HepG2 (cell line): Measurements from ENCODE around the gene PSEN2. TPM values are rescaled to one million over a fixed set of nuclear protein-coding genes. Genes with fewer than 3 reads are reported as not detected.

ENCODE experiments used
- ATAC-seq: fragments of 200-7000 bp; cut with Tn5 transposase; 3 replicates; pipeline ENCODE4 v1.9.1; 2020; ENCODE audit warnings: mild to moderate bottlenecking, moderate library complexity
- BruUV-seq: library from RNA; stranded (reverse); fragments of 400-500 nt; replicated peaks from 2 replicates; lab custom pipeline; 2021; lab: Mats Ljungman, UMichigan
- CTCF ChIA-PET: fragments of 300-600 bp; formaldehyde crosslinking; extraction: SDS; loops from one replicate; lab custom pipeline; 2021; ENCODE audit warnings: low total read pairs, inconsistent platforms, low intra/inter-chr PET ratio; lab: Yijun Ruan, JAX
- POLR2A ChIA-PET: fragments of 350-600 bp; sonication (Branson Sonifier 250); formaldehyde crosslinking; loops from one replicate; lab custom pipeline; 2020; ENCODE audit warnings: antibody characterized with exemption, inconsistent platforms; lab: Yijun Ruan, JAX
- DNase-seq: peaks from one replicate; pipeline ENCODE4 v3.0.0-alpha.2; 2015; ENCODE audit warnings: low spot score
- FAIRE-seq: peaks from 3 replicates; lab custom pipeline; 2011; peaks lifted over from hg19 to GRCh38; lab: Jason Lieb, UNC
- H2AFZ ChIP-seq: one replicate; pipeline ENCODE4 v1.6.1; 2011; ENCODE audit warnings: low read length, inconsistent platforms
- H3K27ac ChIP-seq: fragments of 300-600 bp; 3 replicates; pipeline ENCODE4 v1.8.0; 2011; ENCODE audit warnings: mixed run types, mild to moderate bottlenecking, mixed read lengths, low read length, inconsistent platforms; ENCODE audit not compliant: insufficient read depth; ENCODE audit errors: extremely low read length
- H3K27me3 ChIP-seq, 2 experiments: fragments of 200-600 bp in 1 of 2; 2 replicates in 1 of 2; 3 replicates in 1 of 2; pipeline versions ENCODE4 v1.6.0 to v1.8.0; 2011; ENCODE audit warnings: low read length in 2 of 2, mild to moderate bottlenecking in 2 of 2, moderate library complexity in 2 of 2, inconsistent platforms in 1 of 2; ENCODE audit not compliant: insufficient read depth in 2 of 2, control insufficient read depth in 1 of 2
- H3K36me3 ChIP-seq, 2 experiments: fragments of 200-600 bp in 1 of 2; replicated peaks in 1 of 2; 2 replicates in 1 of 2; 3 replicates in 1 of 2; pipeline versions ENCODE4 v1.5.1 to v1.8.0; 2011; ENCODE audit warnings: low read length in 2 of 2, inconsistent platforms in 1 of 2; ENCODE audit not compliant: insufficient read depth in 2 of 2, control insufficient read depth in 1 of 2
- H3K4me1 ChIP-seq: 2 replicates; pipeline ENCODE4 v1.5.1; 2012; ENCODE audit warnings: low read length, inconsistent platforms; ENCODE audit not compliant: insufficient read depth
- H3K4me2 ChIP-seq: 2 replicates; pipeline ENCODE4 v1.6.0; 2011; ENCODE audit warnings: low read depth, low read length, inconsistent platforms
- H3K4me3 ChIP-seq, 3 experiments: fragments of 200-600 bp in 1 of 3; sonication (generic), shearing (Covaris generic) in 1 of 3; replicated peaks in 1 of 3; 2 replicates each; pipeline ENCODE4 v1.5.1; 2011 to 2016; ENCODE audit warnings: low read length in 3 of 3, inconsistent platforms in 2 of 3, low read depth in 2 of 3, mild to moderate bottlenecking in 2 of 3, control low read depth in 1 of 3, mixed read lengths in 1 of 3; ENCODE audit not compliant: insufficient read depth in 1 of 3
- H3K79me2 ChIP-seq: one replicate; pipeline ENCODE4 v1.6.1; 2011; ENCODE audit warnings: low read length, inconsistent platforms; ENCODE audit not compliant: insufficient read depth
- H3K9ac ChIP-seq: 2 replicates; pipeline ENCODE4 v1.6.0; 2011; ENCODE audit warnings: mild to moderate bottlenecking, low read depth, low read length, inconsistent platforms; ENCODE audit not compliant: insufficient read depth
- H3K9me3 ChIP-seq: 2 replicates; pipeline ENCODE4 v1.5.1; 2012; ENCODE audit warnings: mild to moderate bottlenecking, low read length
- H4K20me1 ChIP-seq: 2 replicates; pipeline ENCODE4 v1.6.0; 2011; ENCODE audit warnings: inconsistent platforms, mild to moderate bottlenecking, low read length, moderate library complexity; ENCODE audit not compliant: insufficient read depth
- EED ChIP-seq: sonication (generic); formaldehyde crosslinking; IDR thresholded peaks from 2 replicates; pipeline ENCODE4 v1.5.0; 2020; ENCODE audit warnings: mild to moderate bottlenecking, missing genetic modification reagents
- FIP1L1 ChIP-seq: fragments of 200-400 bp; formaldehyde crosslinking; IDR thresholded peaks from 2 replicates; pipeline ENCODE4 v1.6.1; 2018; ENCODE audit warnings: low read depth, mild to moderate bottlenecking, low read length, moderate library complexity, borderline replicate concordance; ENCODE audit not compliant: insufficient read depth
- KLF15 ChIP-seq: sonication (generic); formaldehyde crosslinking; IDR thresholded peaks from 2 replicates; pipeline ENCODE4 v1.8.1; 2023; ENCODE audit warnings: borderline replicate concordance, mild to moderate bottlenecking, inconsistent platforms, missing genetic modification reagents, mixed read lengths
- NFIC ChIP-seq: IDR thresholded peaks from 2 replicates; pipeline ENCODE4 v1.6.1; 2012; ENCODE audit warnings: mild to moderate bottlenecking, low read length, inconsistent platforms
- RFXAP ChIP-seq: sonication (generic); formaldehyde crosslinking; IDR thresholded peaks from 2 replicates; pipeline ENCODE4 v1.4.0; 2020; ENCODE audit warnings: missing genetic modification reagents, borderline replicate concordance
- SYNCRIP ChIP-seq: fragments of 200-400 bp; formaldehyde crosslinking; IDR thresholded peaks from 2 replicates; pipeline ENCODE4 v1.6.1; 2018; ENCODE audit warnings: mild to moderate bottlenecking, low read depth, low read length; ENCODE audit not compliant: insufficient read depth
- TMF1 ChIP-seq: sonication (generic); formaldehyde crosslinking; IDR thresholded peaks from 2 replicates; pipeline ENCODE4 v1.8.1; 2022; ENCODE audit warnings: low read depth, missing genetic modification reagents
- ZFX ChIP-seq: sonication (generic); formaldehyde crosslinking; IDR thresholded peaks from 2 replicates; pipeline ENCODE4 v1.4.0; 2020; ENCODE audit warnings: mild to moderate bottlenecking, low read depth, missing genetic modification reagents, moderate library complexity
- ZNF563 ChIP-seq: sonication (generic); formaldehyde crosslinking; IDR thresholded peaks from 2 replicates; pipeline ENCODE4 v1.8.0; 2022; ENCODE audit warnings: mild to moderate bottlenecking, moderate library complexity, missing genetic modification reagents
- ZNF616 ChIP-seq: sonication (generic); formaldehyde crosslinking; IDR thresholded peaks from 2 replicates; pipeline ENCODE4 v1.5.0; 2020; ENCODE audit warnings: low read depth, mild to moderate bottlenecking, missing genetic modification reagents
- ZNF670 ChIP-seq: sonication (generic); formaldehyde crosslinking; IDR thresholded peaks from 2 replicates; pipeline ENCODE4 v1.8.0; 2022; ENCODE audit warnings: mild to moderate bottlenecking, missing genetic modification reagents, borderline replicate concordance
- WGBS: methylation state at CpG from one replicate; pipeline ENCODE4 v1.1.6; 2017; ENCODE audit warnings: low lambda C conversion rate; 5-methylcytosine and 5-hydroxymethylcytosine counted together
- in situ Hi-C: cut with HindIII; loops from 2 replicates; pipeline ENCODE4 v1.10.0; 2017; ENCODE audit warnings: low pct_unique_long_range_greater_than_20kb; ENCODE audit not compliant: extremely low pct_ligation_motif_present
- intact Hi-C: fragments of 100-400 bp; cut with micrococcal nuclease; formaldehyde crosslinking; loops from one replicate; pipeline ENCODE4 v1.10.0; 2022; ENCODE audit not compliant: unreplicated experiment
- polyA plus RNA-seq, 8 experiments: library from polyadenylated mRNA; depleted of rRNA in 3 of 8; stranded (reverse) in 7 of 8; unstranded in 1 of 8; fragments of >200 nt; fragmentation: Illumina TruSeq in 4 of 8; extraction: Trizol in 4 of 8; gene quantifications; 2 replicates each; pipeline versions ENCODE4 v1.2.1 to v1.2.3, GENCODE V29; 2011 to 2016; ENCODE audit warnings: low read depth in 4 of 8, missing spikeins in 1 of 8, mixed read lengths in 1 of 8; ENCODE audit not compliant: insufficient read depth in 1 of 8
- total RNA-seq, 5 experiments: library from RNA; depleted of rRNA; stranded (reverse); fragments of >200 nt; fragmentation: Illumina TruSeq; extraction: Trizol; gene quantifications; 2 replicates each; pipeline ENCODE4 v1.2.3, GENCODE V29; 2016; ENCODE audit warnings: low read depth in 1 of 5
- TF ChIP-seq, protein P1 (sequence below): sonication (generic); formaldehyde crosslinking; IDR thresholded peaks from 2 replicates; pipeline ENCODE4 v1.8.0; 2022; ENCODE audit warnings: missing genetic modification reagents, mild to moderate bottlenecking, borderline replicate concordance
- TF ChIP-seq, protein P2 (sequence below): sonication (generic); formaldehyde crosslinking; IDR thresholded peaks from 2 replicates; pipeline ENCODE4 v1.8.0; 2022; ENCODE audit warnings: mild to moderate bottlenecking, missing genetic modification reagents, borderline replicate concordance
- TF ChIP-seq, protein P3 (sequence below): IDR thresholded peaks from 2 replicates; pipeline ENCODE4 v1.6.1; 2016; ENCODE audit warnings: control low read depth
- TF ChIP-seq, protein P4 (sequence below): sonication (generic); formaldehyde crosslinking; IDR thresholded peaks from 2 replicates; pipeline ENCODE4 v1.5.0; 2020; ENCODE audit warnings: mild to moderate bottlenecking, missing genetic modification reagents

The PSEN2 gene
- total and polyA plus RNA-seq, 2 of the 13 experiments (the other 11 are each of a cell fraction or from before 2014, with no cell fraction given): 5.9 to 13.1 TPM

DNA sequence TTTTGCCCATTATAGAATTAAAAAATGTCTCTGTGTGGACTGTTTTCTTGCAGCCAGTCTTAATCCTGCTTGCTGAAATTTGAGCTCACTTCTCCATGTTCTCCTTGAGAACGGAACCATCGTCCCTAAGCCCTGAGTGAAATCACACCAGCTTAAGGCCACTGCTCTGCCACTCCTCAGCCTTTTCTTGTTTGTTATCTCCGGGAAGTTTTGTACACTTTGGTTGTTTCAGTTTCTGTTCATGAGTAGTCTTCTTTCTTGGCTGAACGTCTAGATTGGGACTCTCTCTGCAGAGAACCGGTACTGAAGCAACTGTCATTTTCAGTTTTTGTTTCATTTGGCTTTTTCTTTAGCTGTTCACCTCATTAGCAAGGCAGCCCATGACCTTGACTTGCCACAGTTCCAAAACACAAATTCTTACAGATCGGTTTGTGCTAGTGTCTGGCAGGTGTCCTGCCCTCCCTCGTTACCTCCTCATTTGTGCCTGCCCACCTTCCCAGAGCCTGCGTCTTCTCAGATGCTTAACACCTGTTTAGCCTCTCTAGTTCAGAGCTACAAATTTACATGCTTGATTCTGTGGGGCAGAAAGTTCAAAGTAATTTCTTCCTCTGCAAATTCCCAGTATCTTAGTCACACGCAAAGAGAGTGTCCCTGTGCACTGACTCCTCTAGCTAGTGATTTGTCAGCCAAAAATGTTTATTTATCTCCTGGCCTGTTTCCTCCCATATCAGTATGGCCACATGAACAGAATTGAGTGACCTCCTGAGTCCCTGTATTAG is 12.4 kb downstream of the PSEN2 start (continued):
- TF ChIP-seq, protein P1, sequence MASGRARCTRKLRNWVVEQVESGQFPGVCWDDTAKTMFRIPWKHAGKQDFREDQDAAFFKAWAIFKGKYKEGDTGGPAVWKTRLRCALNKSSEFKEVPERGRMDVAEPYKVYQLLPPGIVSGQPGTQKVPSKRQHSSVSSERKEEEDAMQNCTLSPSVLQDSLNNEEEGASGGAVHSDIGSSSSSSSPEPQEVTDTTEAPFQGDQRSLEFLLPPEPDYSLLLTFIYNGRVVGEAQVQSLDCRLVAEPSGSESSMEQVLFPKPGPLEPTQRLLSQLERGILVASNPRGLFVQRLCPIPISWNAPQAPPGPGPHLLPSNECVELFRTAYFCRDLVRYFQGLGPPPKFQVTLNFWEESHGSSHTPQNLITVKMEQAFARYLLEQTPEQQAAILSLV (CRISPR knock-in tag): no peak
- TF ChIP-seq, protein P2, sequence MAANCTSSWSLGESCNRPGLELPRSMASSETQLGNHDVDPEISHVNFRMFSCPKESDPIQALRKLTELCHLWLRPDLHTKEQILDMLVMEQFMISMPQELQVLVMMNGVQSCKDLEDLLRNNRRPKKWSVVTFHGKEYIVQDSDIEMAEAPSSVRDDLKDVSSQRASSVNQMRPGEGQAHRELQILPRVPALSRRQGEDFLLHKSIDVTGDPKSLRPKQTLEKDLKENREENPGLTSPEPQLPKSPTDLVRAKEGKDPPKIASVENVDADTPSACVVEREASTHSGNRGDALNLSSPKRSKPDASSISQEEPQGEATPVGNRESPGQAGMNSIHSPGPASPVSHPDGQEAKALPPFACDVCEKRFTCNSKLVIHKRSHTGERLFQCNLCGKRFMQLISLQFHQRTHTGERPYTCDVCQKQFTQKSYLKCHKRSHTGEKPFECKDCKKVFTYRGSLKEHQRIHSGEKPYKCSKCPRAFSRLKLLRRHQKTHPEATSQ (CRISPR knock-in tag): no peak
- TF ChIP-seq ZNF616 (no peak), FIP1L1 (no peak), EED (CRISPR knock-in tag) (no peak), RFXAP (CRISPR knock-in tag) (no peak), TMF1 (CRISPR knock-in tag) (no peak), SYNCRIP (no peak)

DNA sequence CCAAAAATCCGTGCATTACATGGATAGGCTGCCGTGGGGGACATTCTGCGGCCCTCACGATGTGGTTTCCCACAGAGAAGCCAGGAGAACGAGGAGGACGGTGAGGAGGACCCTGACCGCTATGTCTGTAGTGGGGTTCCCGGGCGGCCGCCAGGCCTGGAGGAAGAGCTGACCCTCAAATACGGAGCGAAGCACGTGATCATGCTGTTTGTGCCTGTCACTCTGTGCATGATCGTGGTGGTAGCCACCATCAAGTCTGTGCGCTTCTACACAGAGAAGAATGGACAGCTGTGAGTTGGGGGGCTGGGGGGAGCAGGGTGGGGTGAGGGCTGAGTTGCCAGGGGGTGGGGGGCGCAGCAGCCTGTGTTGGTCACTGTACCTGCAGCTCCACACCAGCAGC is 13.2 kb downstream of the PSEN2 start:
- DNase-seq: no peak
- WGBS: 99% methylated on average over 15 of the region's 16 CpGs
- Histone ChIP-seq H3K4me1 (no peaks in the 10 kb centered on the region), H3K27ac (no peak overlapping the region), H3K79me2 (no peaks in the 10 kb centered on the region), H2AFZ (no peak overlapping the region), H3K9me3 (no peaks in the 10 kb centered on the region), H3K36me3 (peaks cover 7 to 26% of the 10 kb centered on the region in 2 experiments; a peak in 4 of 5 replicates), H3K27me3 (no peaks in the 10 kb centered on the region), H3K9ac (no peak overlapping the region), H4K20me1 (no peaks in the 10 kb centered on the region), H3K4me2 (no peak overlapping the region), H3K4me3 (no peak overlapping the region)
- ATAC-seq: no peak
- in situ Hi-C loops (no loop called here), intact Hi-C loops (no loop called here)
- no peak for FAIRE-seq
- TF ChIP-seq ZNF670 (CRISPR knock-in tag): no peak
- TF ChIP-seq KLF15 (CRISPR knock-in tag): no peak
- no peak for TF ChIP-seq ZFX (CRISPR knock-in tag)
- TF ChIP-seq, protein P3, sequence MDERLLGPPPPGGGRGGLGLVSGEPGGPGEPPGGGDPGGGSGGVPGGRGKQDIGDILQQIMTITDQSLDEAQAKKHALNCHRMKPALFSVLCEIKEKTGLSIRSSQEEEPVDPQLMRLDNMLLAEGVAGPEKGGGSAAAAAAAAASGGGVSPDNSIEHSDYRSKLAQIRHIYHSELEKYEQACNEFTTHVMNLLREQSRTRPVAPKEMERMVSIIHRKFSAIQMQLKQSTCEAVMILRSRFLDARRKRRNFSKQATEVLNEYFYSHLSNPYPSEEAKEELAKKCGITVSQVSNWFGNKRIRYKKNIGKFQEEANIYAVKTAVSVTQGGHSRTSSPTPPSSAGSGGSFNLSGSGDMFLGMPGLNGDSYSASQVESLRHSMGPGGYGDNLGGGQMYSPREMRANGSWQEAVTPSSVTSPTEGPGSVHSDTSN (CRISPR knock-in tag): no peak
- TF ChIP-seq ZNF563 (CRISPR knock-in tag): no peak
- no peak for TF ChIP-seq NFIC
- TF ChIP-seq, protein P4, sequence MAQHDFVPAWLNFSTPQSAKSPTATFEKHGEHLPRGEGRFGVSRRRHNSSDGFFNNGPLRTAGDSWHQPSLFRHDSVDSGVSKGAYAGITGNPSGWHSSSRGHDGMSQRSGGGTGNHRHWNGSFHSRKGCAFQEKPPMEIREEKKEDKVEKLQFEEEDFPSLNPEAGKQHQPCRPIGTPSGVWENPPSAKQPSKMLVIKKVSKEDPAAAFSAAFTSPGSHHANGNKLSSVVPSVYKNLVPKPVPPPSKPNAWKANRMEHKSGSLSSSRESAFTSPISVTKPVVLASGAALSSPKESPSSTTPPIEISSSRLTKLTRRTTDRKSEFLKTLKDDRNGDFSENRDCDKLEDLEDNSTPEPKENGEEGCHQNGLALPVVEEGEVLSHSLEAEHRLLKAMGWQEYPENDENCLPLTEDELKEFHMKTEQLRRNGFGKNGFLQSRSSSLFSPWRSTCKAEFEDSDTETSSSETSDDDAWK (CRISPR knock-in tag): no peak
- ChIA-PET CTCF (no interaction called here), POLR2A (no interaction called here)
- no TSS peak for BruUV-seq
